Duodenal mucosa (tissue), 2 donors: ENCODE data around the gene SERPINB1.

Experiments
- H3K27ac ChIP-seq: one replicate; pipeline ENCODE4 v1.7.0; 2013; ENCODE audit warnings: low read depth, low read length
- H3K27me3 ChIP-seq, 2 donors: one replicate each; pipeline ENCODE4 v1.7.0; 2013; ENCODE audit warnings: low read length in 2 of 2, control low read depth in 1 of 2; ENCODE audit not compliant: insufficient read depth in 2 of 2, control insufficient read depth in 1 of 2
- H3K36me3 ChIP-seq, 2 donors: one replicate each; pipeline ENCODE4 v1.7.0; 2013; ENCODE audit warnings: low read length in 2 of 2, control low read depth in 1 of 2; ENCODE audit not compliant: insufficient read depth in 2 of 2, control insufficient read depth in 1 of 2
- H3K4me1 ChIP-seq, 2 donors: one replicate each; pipeline ENCODE4 v1.7.0; 2013; ENCODE audit warnings: low read length in 2 of 2, control low read depth in 1 of 2; ENCODE audit not compliant: insufficient read depth in 2 of 2, control insufficient read depth in 1 of 2
- H3K4me3 ChIP-seq, 2 donors: one replicate each; pipeline ENCODE4 v1.7.0; 2013; ENCODE audit warnings: low read length in 2 of 2, low read depth in 1 of 2
- H3K9ac ChIP-seq, 2 donors: one replicate each; pipeline ENCODE4 v1.7.0; 2013; ENCODE audit warnings: low read length in 2 of 2, low read depth in 1 of 2
- H3K9me3 ChIP-seq, 2 donors: one replicate each; pipeline ENCODE4 v1.7.0; 2013; ENCODE audit warnings: low read length in 2 of 2, control low read depth in 1 of 2; ENCODE audit not compliant: control insufficient read depth in 1 of 2

SERPINB1 gene

GRCh38 chr6:2834262-2834661 is 7.4 kb downstream of the SERPINB1 start:
- Histone ChIP-seq H3K4me3 (no peak overlapping the region), H3K27ac (no peak overlapping the region), H3K9ac (no peak overlapping the region), H3K9me3 (no peaks in the 10 kb centered on the region), H3K4me1 (peaks cover 6 to 51% of the 10 kb centered on the region in 2 donors), H3K27me3 (no peaks in the 10 kb centered on the region), H3K36me3 (peaks cover 41 to 59% of the 10 kb centered on the region in 2 donors)

- Histone ChIP-seq H3K27me3 (no peaks in the 10 kb centered on the region), H3K4me1 (peaks cover 6 to 34% of the 10 kb centered on the region in 2 donors), H3K4me3 (no peak overlapping the region), H3K36me3 (peaks cover 32 to 41% of the 10 kb centered on the region in 2 donors), H3K9me3 (no peaks in the 10 kb centered on the region), H3K9ac (no peak overlapping the region), H3K27ac (no peak overlapping the region)
These were observed 10.3 kb downstream of the SERPINB1 start for GRCh38 chr6:2831392-2831791.

DNA sequence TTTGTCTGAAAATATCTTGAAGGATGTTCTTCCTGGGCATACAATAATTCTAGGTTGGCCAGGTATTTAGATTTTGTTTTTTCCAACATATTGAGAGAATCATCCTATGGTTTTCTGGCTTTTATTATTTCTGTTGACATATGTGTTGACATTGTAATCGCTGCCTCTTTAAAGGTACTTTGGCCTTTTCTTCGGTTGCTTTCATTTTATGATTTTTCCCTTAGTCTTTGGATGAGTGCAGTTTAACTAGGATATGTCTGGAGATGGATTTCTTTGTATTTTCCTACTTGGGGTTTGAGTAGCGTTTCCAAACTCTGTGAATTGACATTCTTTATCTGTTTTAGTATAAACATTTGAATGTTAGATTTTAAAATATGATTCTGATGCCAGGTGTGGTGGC is 11.5 kb downstream of the SERPINB1 start:
- Histone ChIP-seq H3K36me3 (peaks cover 23 to 30% of the 10 kb centered on the region in 2 donors), H3K27ac (no peak overlapping the region)

GRCh38 chr6:2829253-2829652 is 12.4 kb downstream of the SERPINB1 start:
- no peak overlapping the region for H3K27ac ChIP-seq
- H3K9ac ChIP-seq: no peak overlapping the region
- H3K9me3 ChIP-seq: no peaks in the 10 kb centered on the region
- H3K4me1 ChIP-seq: peaks cover 4 to 20% of the 10 kb centered on the region in 2 donors
- H3K4me3 ChIP-seq: no peak overlapping the region
- H3K36me3 ChIP-seq: peaks cover 15 to 21% of the 10 kb centered on the region in 2 donors
- no peaks in the 10 kb centered on the region for H3K27me3 ChIP-seq

More for the DNA sequence above, 11.5 kb downstream of the SERPINB1 start:
- Histone ChIP-seq H3K4me3 (no peak overlapping the region), H3K9me3 (no peaks in the 10 kb centered on the region), H3K9ac (no peak overlapping the region), H3K27me3 (no peaks in the 10 kb centered on the region), H3K4me1 (peaks cover 0 to 26% of the 10 kb centered on the region in 2 donors)

GRCh38 chr6:2828629-2829028 is 13.0 kb downstream of the SERPINB1 start:
- Histone ChIP-seq H3K9ac (no peak overlapping the region), H3K36me3 (peaks cover 9 to 14% of the 10 kb centered on the region in 2 donors), H3K4me3 (no peak overlapping the region), H3K4me1 (peaks cover 5 to 18% of the 10 kb centered on the region in 2 donors), H3K27me3 (no peaks in the 10 kb centered on the region), H3K9me3 (no peaks in the 10 kb centered on the region), H3K27ac (no peak overlapping the region)

DNA sequence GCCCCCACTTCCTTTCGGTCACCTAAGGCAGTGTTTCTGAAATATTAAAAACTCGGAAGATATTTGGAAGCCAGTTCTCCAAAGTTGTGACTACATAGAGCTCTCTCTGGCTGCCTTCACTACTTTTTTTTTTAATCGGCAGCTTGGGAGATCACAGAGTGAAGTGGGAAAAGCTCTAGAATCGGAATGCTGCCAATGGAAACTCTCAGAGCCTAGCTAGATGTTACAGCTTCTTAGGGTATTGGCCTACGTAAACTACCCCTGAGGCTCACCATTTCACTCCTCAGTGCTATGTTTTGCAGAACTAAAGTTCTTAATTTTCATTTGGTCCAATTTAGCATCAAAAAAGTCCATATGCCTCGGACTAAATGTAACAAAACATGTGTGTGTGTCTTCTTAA is 14.5 kb downstream of the SERPINB1 start:
- peaks cover 5 to 23% of the 10 kb centered on the region in 2 donors for H3K4me1 ChIP-seq
- H3K4me3 ChIP-seq: no peak overlapping the region
- H3K27me3 ChIP-seq: no peaks in the 10 kb centered on the region
- peaks cover 0 to 2% of the 10 kb centered on the region in 2 donors for H3K36me3 ChIP-seq
- H3K27ac ChIP-seq: no peak overlapping the region
- H3K9ac ChIP-seq: no peak overlapping the region
- H3K9me3 ChIP-seq: no peaks in the 10 kb centered on the region

- H3K4me1 ChIP-seq: peaks cover 9 to 22% of the 10 kb centered on the region in 2 donors
- H3K9ac ChIP-seq: no peak overlapping the region
- no peaks in the 10 kb centered on the region for H3K36me3 ChIP-seq
- no peak overlapping the region for H3K27ac ChIP-seq
- H3K27me3 ChIP-seq: no peaks in the 10 kb centered on the region
- no peaks in the 10 kb centered on the region for H3K9me3 ChIP-seq
- H3K4me3 ChIP-seq: no peak overlapping the region
These were observed 15.5 kb downstream of the SERPINB1 start for GRCh38 chr6:2826131-2826530.

- Histone ChIP-seq H3K27me3 (no peaks in the 10 kb centered on the region), H3K36me3 (no peaks in the 10 kb centered on the region), H3K4me1 (peaks cover 25 to 30% of the 10 kb centered on the region in 2 donors), H3K27ac (peak overlapping the region; percentile 45), H3K9me3 (no peaks in the 10 kb centered on the region), H3K4me3 (peak overlapping the region; percentile 4 to 17), H3K9ac (no peak overlapping the region)
These were observed 18.4 kb downstream of the SERPINB1 start for GRCh38 chr6:2823104-2823850.

DNA sequence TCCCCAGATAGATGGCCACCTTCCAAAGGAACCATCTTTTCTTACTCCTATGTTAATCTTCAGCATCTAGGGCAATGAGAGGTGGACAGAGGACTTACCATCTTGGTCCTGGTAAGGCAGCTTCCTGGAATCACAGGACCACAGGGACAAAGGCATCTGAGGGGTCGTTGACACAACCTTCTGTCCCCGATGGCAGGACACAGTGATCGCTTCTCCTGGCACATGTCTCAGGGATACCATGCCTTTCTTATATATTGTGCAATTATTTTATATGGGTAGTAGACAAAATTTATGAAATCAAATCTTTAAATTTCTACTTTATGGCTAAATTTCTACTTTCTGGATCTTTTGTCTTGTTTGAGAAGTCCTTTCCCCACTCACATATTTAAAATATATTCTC is 20.1 kb downstream of the SERPINB1 start:
- H3K27me3 ChIP-seq: no peaks in the 10 kb centered on the region
- no peak overlapping the region for H3K27ac ChIP-seq
- H3K4me3 ChIP-seq: no peak overlapping the region
- H3K4me1 ChIP-seq: peaks cover 27 to 41% of the 10 kb centered on the region in 2 donors
- no peaks in the 10 kb centered on the region for H3K9me3 ChIP-seq
- no peak overlapping the region for H3K9ac ChIP-seq
- no peaks in the 10 kb centered on the region for H3K36me3 ChIP-seq

DNA sequence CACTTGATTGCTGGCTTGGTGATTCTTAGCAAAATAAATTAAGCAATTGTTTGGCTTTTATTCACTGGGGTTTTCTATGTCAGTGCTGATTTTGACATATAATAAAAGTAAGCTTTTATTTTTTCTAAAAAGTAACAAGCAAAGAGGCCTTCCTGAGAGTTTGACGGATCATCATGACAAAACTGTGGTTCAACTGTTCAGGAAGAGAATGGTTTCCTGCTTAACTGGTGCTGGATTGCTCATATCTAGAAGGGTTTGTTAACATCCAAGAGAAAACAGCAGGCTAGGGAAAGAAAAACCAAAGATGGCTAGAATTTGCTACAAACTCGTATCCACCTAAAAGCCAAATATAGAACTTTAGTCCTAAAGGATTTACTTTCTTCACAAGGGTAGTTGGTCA is 21.2 kb downstream of the SERPINB1 start:
- no peaks in the 10 kb centered on the region for H3K36me3 ChIP-seq
- no peak overlapping the region for H3K9ac ChIP-seq
- H3K9me3 ChIP-seq: peaks cover 6 to 10% of the 10 kb centered on the region in 2 donors
- no peak overlapping the region for H3K27ac ChIP-seq
- no peaks in the 10 kb centered on the region for H3K27me3 ChIP-seq
- peaks cover 27 to 41% of the 10 kb centered on the region in 2 donors for H3K4me1 ChIP-seq
- H3K4me3 ChIP-seq: no peak overlapping the region
